HG03558 (cell line): Measurements from ENCODE around the gene TIRAP.
"Not testable (repeated sequence)": the region's sequence is repeated elsewhere in the genome, so short reads cannot be mapped to it uniquely, and the experiment has no call there.

ENCODE experiments used
- ATAC-seq: cut with Tn5 transposase; IDR thresholded peaks from one replicate; pipeline ENCODE4 v1.9.1; 2021; ENCODE audit warnings: moderate number of reproducible peaks; ENCODE audit not compliant: unreplicated experiment; ENCODE audit errors: extremely low read depth

Gene TIRAP

GRCh38 chr11:126282736-126283591 is at the start of gene TIRAP:
Gene TIRAP (plus strand): TSS chr11:126283093. CDS start chr11:126290895, 7,802 bp downstream.
- ATAC-seq, result peak; percentile 34

DNA sequence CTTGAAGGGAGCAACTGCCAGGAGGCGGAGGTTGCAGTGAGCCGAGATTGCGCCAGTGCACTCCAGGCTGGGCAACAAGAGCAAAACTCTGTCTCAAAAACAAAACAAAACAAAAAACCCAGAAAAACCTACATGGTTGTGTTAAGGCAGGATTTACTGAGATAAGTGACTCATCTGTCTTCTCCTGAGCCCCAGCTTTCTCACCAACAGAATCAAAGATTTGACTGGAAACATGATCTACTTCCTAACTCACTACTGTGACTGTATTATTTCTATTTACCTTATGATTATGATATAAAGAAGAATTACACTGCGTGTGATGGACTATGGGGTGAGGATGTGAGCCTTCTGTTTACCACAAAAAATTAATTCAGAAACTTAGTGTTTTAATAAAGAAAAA is 49.5 kb upstream of the TIRAP start:
- ATAC-seq, result no peak

- no peak for ATAC-seq
Measured at GRCh38 chr11:126246636-126247035, 36.3 kb upstream of the TIRAP start.

DNA sequence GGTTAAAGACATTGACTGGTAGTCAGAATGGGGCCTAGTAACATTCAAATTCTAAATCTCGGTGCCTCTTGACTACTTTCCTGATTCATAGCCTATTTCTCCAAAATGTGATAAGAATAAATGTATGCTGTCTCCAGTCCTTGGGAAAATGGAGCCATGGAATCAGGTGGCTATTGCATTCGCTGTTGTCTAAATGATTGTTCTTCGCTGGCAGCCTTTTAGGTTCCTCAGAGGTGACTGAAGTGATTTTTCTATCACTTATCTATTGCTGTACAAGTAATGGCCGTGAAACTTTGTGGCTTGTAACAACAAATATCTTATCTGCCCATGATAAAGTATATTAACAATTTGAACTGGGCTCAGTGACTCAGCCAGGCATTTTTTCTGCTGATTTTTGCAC is 29.6 kb upstream of the TIRAP start:
- ATAC-seq, result no peak

DNA sequence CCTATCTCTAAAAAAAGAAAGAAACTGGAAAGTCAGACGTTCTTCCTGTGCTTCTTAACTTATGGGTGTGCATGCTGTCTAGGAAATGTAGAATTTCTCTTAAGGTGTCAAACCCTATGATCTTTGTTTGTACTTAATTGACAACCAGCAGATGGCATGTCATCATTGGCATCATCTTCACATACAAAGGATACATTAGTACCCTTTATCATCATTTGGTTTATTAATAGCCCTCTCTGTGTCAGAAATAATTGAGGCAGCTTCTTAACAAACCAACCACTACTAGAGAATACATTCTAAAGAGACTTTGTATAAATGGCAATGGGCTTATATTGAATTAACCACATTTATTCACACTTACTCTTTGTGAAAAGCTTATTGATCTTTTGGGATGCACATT is 28.1 kb upstream of the TIRAP start:
- ATAC-seq, result no peak

GRCh38 chr11:126255507-126255906 is 27.4 kb upstream of the TIRAP start:
- not testable (repeated sequence) for ATAC-seq

GRCh38 chr11:126256216-126256615 is 26.7 kb upstream of the TIRAP start:
- no peak for ATAC-seq

DNA sequence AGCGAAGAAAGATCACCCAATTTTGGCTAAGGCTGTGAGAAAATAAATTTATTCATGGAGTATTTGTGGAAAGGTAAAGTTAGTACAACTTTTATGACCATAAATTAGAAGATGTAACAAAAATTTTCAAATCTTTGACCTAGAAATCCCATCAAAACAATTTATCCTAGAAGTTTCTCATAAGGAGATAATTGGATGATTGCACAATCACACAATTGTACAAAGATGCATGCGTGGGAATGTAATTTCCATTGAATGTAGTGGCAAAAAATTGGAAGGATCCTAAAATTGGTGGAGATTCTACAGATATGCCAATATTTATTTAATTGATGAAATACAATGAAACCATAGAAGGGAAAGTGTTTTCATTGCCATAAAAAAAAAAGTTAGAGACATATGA is 25.7 kb upstream of the TIRAP start:
- ATAC-seq, result no peak

- no peak for ATAC-seq
Measured at GRCh38 chr11:126257764-126258163, 25.1 kb upstream of the TIRAP start.

DNA sequence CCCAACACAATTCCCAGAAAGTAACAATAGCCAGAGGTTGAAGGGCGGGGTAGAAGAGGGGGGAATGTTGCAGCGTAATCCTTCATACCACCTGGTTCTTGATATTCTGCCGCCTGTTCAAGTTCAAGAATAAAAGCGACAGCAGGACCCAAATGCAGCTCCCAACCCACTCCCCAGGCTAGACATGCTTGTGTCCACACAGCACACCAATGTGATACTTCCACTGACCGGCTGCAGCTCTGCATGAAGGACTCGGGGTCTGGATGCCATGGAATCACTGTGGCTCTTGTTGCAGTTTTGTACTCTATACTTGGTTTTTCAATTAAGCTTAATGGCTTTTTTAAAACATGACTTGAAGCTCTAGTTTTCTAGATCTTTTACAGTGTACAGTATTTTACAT is 20.7 kb upstream of the TIRAP start:
- no peak for ATAC-seq

DNA sequence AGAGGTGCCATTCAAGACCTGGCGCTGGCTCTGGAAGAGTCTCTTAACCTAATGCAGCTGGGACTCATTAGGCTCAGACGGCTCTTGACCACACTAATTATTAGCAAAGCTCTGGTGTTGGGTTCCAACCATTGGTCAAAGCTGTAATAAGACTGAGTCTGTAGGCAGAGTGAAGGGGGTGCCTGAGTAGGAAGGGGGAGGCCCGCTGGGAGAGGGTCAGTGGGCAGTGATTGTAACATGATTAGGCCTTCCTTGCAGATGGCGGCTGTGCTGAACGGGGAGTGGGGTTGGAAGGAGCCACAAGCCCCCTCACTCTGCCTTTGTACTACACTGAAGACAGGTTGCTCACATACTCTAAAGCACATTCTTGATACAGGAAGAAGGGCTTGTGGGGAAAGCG is 19.4 kb upstream of the TIRAP start:
- no peak for ATAC-seq

DNA sequence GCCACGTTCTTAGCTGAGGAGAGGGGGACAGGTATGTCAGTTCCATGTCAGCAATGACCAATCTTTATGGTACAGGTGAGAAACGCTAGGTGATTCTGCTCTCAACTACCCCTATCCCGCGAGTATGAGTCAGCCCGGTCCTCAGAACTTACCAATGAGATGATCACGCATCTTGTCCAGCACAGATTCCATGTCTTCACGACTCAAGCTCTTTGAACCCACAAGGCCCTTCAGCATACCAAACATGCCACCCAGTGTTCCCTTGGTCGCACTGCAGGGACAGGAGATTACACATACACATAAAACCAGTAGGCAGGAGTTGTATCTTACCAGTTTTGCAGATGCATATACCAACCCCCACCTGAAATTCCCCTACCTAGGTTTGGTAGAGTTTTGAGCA is 17.1 kb upstream of the TIRAP start:
- no peak for ATAC-seq

GRCh38 chr11:126267650-126268049 is 15.2 kb upstream of the TIRAP start:
- ATAC-seq, result no peak

- ATAC-seq, result no peak
Measured at GRCh38 chr11:126268361-126268707, 14.6 kb upstream of the TIRAP start.

DNA sequence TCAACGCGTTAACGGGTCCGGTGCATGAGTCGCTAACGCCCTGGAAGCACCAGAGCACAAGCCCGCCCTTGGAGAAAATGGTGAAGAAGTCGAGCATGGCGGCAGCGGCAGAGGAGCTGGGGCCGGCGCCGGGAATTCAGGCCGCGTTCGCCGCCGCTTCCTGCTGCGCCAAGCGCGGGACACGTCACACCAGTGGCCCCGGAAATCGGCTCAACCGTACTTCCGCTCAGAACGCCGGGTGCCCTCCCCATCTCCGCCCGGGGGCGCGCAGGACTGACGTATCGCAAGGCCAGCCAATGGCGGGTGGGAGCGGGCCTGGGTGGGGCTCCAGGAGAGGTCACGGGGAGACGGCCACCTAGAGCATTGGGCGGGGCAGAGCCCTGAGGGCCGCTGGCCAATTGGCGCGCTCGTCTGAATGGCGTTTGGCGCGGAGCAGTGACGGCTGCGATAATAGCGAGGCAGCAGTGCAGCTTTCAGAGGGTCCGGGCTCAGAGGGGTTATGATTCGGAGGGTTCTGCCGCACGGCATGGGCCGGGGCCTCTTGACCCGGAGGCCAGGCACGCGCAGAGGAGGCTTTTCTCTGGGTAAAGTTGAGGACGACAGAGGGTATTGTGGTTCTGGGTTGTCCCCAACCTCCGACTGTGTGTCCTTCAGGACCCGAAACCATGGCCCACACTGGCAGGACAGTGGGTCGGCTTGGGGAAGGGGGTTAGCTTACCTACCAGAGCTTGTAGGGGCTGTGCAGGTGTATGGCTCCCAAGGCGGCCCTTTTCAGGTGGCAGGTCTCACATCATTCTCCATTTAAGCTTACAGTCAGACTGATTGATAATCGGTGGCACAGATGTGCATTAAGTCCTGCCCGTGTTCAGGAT is 13.9 kb upstream of the TIRAP start, which contains the start of the genes FOXRED1 and SRPRA:
Gene FOXRED1, plus strand, starts transcription at position 447 of the 872 bp plus-strand sequence. Its CDS starts 53 bp downstream, at position 500.
Gene SRPRA, minus strand, starts transcription at position 188 of the 872 bp plus-strand sequence. Its CDS starts 91 bp downstream, at position 97.
- peak; percentile 96 for ATAC-seq

DNA sequence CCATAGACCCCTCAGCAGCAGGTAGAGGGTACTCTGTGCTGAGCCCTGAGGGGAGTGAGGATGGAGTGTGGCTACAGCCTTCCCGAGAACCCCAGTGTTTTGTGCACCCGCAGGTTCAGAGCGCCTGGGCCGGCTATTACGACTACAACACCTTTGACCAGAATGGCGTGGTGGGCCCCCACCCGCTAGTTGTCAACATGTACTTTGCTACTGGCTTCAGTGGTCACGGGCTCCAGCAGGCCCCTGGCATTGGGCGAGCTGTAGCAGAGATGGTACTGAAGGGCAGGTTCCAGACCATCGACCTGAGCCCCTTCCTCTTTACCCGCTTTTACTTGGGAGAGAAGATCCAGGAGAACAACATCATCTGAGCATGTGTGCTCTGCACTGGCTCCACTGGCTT is 5.6 kb upstream of the TIRAP start:
- ATAC-seq, result no peak

GRCh38 chr11:126277780-126278179 is 5.1 kb upstream of the TIRAP start:
- no peak for ATAC-seq

GRCh38 chr11:126279191-126279590 is 3.7 kb upstream of the TIRAP start:
- ATAC-seq, result no peak

DNA sequence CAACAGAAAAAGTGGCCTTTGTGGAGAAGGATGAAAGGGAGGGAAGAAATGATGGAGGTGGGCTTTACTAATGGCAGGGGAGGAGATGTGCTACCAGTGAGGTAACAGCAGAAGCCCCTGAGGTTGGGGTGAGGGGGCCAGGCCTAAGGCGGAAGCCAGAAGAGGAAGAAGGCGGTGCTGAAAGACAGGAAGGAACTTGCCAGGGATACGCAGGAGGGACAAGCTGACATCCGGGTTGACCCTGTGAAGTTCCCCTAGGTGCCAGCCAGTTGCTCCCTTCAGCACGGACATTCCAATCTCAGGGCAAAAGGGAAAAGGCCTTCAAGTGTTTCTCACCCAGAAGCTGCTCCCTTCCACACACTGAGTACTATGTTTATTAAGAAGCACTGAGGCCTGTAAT is 2.3 kb upstream of the TIRAP start:
- ATAC-seq, result no peak

DNA sequence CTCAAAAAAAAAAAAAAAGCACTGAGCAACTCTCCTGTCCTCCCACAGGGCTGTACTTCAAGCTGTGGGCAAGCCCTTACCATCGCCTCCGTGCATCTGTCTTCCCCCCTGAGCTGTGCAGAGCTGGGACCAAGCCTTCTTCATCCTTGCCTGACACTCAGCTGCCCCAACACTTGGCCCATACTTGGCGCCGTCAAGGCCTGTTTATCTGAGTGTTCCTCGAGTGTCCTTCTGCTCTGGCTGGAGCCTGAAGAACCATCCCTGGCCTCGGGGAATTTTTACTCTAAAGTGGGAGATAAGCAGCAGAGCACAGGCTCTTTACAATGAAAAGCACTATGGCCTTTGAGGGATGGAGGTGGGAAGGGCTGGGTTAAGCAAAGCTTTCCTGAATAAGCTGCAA is 1.6 kb upstream of the TIRAP start:
- ATAC-seq, result no peak

DNA sequence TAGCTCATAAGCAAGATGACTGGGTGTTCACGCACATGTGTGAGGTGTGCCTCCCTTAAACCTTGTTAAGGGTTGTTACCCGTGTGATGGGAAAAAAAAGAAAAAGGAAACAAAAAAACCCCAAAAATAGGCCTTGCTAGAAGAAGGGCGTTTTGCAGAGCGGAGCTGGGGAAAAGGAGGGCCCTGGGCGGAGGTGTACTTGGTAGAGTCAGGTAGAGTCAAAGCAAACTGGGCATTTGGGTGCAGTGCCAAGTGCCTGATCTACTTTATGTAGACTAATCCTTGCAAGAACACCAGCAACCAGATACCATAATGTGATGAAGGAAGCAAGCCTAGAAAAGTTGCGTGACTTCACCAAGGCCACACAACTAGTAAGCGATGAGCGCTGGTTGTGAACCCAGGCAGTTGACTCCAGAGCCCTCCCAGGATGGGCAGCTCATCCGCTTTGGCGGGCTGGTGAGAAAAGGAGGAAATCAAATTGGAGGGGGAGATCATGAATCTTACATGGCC is 1.2 kb upstream of the TIRAP start:
- ATAC-seq, result no peak
